ENCODE measurements around the gene AUTS2.

DNA sequence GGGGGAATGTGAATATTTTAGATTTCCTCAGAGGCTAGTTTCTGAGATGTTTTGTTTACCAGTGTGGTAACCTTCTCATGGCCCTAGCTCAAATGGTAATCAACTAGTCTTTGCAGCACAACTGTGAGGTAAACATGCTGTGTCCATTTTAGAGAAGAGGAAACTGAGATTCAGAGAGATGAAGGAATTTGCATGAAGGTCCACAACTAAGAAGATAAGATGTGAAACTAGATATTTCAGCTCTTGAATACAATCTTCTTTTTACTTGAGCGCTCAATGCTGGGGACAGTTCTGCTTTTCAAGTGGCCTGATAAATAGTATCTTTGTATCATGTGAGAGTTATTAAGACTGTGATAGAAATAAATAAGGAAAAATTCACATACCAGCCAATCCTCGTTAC lies 245.4 kb downstream of the AUTS2 start:
- TF ChIP-seq CTCF (IDR thresholded peaks at IDR 0.05; ENCODE audit: poor library complexity, severe bottlenecking) (no peak), EZH2 (IDR thresholded peaks at IDR 0.05; ENCODE audit: borderline replicate concordance, insufficient read depth, low read length, poor library complexity, severe bottlenecking) (no peak), MXI1 (conservative IDR thresholded peaks at IDR 0.05; ENCODE audit: poor library complexity, severe bottlenecking) (no peak), TAF1 (IDR thresholded peaks at IDR 0.05; ENCODE audit: low read depth) (no peak)
